Ishikawa (cell line): ENCODE measurements around the gene BPIFB1.

Experiments used
- CREB1 ChIP-seq: IDR thresholded peaks from 2 replicates; pipeline ENCODE4 v1.6.1; 2012; ENCODE audit warnings: low read depth
- EGR1 ChIP-seq: IDR thresholded peaks from 2 replicates; pipeline ENCODE4 v1.6.1; 2012
- EP300 ChIP-seq: IDR thresholded peaks from 2 replicates; pipeline ENCODE4 v1.6.1; 2012; ENCODE audit warnings: borderline replicate concordance
- NFIC ChIP-seq: IDR thresholded peaks from 2 replicates; pipeline ENCODE4 v1.6.1; 2012
- RAD21 ChIP-seq: IDR thresholded peaks from 2 replicates; pipeline ENCODE4 v1.6.1; 2012; ENCODE audit warnings: low read depth
- TAF1 ChIP-seq: IDR thresholded peaks from 2 replicates; pipeline ENCODE4 v1.6.1; 2012; ENCODE audit warnings: low read depth, mild to moderate bottlenecking
- TCF12 ChIP-seq: IDR thresholded peaks from 2 replicates; pipeline ENCODE4 v1.6.1; 2012; ENCODE audit warnings: low read depth
- TEAD4 ChIP-seq: IDR thresholded peaks from 2 replicates; pipeline ENCODE4 v1.6.1; 2012
- YY1 ChIP-seq: IDR thresholded peaks from 2 replicates; pipeline ENCODE4 v1.6.1; 2012; ENCODE audit warnings: low read depth
- ZBTB7A ChIP-seq: IDR thresholded peaks from 2 replicates; pipeline ENCODE4 v1.6.1; 2012; ENCODE audit warnings: low read depth
- TF ChIP-seq, protein P1 (sequence below): IDR thresholded peaks from 2 replicates; pipeline ENCODE4 v1.6.1; 2012; ENCODE audit warnings: low read depth, mild to moderate bottlenecking
- TF ChIP-seq, protein P2 (sequence below): IDR thresholded peaks from 2 replicates; pipeline ENCODE4 v1.6.1; 2012

DNA sequence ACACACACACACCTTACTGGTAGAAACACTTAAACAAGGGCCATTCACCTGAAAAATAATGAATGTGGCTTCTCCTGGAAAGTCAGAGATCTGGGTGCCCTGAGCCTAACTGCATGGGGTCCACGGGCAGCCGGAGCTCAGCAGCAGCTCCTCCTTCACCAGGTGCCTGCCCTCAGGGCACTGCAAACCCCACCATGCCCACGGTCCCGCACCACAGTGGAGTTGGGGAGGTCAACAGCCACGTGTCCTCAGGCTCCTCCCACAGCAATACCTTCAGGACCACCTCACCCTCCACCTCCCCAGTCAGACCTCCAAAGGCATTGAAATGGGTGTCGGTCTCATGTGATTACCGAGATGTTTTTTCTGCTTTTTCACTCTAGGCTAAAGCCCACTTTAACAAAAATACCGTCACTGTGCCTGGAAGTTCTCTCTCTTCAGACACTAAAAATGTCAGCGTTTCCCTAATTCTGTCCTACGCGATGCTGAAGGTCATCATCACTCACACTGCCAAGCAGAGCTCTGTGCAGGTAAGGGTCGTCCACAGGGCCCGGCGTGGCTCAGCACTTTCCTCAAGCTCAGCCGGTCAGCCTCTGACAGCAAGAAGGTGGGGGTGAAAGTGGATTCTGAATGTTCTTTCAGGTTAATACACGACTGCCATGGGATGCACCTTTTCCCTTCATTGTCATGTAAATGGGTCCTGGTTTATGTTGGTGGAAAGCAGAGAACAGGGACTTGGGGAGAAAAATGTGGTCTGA lies 69.4 kb downstream of the BPIFB1 start:
- no peak for TF ChIP-seq EP300
- no peak for TF ChIP-seq RAD21
- no peak for TF ChIP-seq YY1
- no peak for TF ChIP-seq EGR1
- TF ChIP-seq, protein P1, sequence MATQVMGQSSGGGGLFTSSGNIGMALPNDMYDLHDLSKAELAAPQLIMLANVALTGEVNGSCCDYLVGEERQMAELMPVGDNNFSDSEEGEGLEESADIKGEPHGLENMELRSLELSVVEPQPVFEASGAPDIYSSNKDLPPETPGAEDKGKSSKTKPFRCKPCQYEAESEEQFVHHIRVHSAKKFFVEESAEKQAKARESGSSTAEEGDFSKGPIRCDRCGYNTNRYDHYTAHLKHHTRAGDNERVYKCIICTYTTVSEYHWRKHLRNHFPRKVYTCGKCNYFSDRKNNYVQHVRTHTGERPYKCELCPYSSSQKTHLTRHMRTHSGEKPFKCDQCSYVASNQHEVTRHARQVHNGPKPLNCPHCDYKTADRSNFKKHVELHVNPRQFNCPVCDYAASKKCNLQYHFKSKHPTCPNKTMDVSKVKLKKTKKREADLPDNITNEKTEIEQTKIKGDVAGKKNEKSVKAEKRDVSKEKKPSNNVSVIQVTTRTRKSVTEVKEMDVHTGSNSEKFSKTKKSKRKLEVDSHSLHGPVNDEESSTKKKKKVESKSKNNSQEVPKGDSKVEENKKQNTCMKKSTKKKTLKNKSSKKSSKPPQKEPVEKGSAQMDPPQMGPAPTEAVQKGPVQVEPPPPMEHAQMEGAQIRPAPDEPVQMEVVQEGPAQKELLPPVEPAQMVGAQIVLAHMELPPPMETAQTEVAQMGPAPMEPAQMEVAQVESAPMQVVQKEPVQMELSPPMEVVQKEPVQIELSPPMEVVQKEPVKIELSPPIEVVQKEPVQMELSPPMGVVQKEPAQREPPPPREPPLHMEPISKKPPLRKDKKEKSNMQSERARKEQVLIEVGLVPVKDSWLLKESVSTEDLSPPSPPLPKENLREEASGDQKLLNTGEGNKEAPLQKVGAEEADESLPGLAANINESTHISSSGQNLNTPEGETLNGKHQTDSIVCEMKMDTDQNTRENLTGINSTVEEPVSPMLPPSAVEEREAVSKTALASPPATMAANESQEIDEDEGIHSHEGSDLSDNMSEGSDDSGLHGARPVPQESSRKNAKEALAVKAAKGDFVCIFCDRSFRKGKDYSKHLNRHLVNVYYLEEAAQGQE = no peak
- TF ChIP-seq, protein P2, sequence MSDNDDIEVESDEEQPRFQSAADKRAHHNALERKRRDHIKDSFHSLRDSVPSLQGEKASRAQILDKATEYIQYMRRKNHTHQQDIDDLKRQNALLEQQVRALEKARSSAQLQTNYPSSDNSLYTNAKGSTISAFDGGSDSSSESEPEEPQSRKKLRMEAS = no peak
- no peak for TF ChIP-seq CREB1
- no peak for TF ChIP-seq ZBTB7A
- no peak for TF ChIP-seq NFIC
- TF ChIP-seq TAF1 = no peak
- no peak for TF ChIP-seq TCF12
- no peak for TF ChIP-seq TEAD4
